Activated CD4-positive, CD25-positive, alpha-beta regulatory T cell treated with anti-CD3 and anti-CD28 coated beads, Interleukin-2, amount 50 U/mL, for 16 hours (primary cell): ENCODE results near the gene COL11A1.
"Not testable (repeated sequence)": the region's sequence is repeated elsewhere in the genome, so short reads cannot be mapped to it uniquely, and the experiment has no call there.

Source experiments
- DNase-seq: peaks from one replicate; pipeline ENCODE4 v3.0.0-alpha.2; 2020; ENCODE audit warnings: low read depth, low spot score

COL11A1 gene

DNA sequence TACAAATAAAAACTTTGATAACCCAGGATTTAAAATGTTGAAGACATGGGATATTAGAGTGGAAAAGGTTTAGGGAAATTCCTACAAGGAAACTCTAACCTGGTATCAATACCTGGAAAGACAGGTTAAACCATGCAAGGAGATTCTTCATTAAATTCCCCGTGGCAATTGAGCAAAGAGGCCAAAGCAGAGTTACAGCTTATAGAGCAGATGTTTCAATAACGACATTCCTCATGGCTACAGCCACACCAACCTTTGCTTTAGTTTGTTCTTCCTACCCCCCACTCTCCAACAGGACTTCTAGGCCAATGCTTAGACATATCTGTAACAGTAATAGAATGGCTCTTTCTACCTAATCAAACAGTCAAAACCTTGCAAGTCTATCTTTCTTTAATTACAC, 271.3 kb downstream of the COL11A1 start:
- DNase-seq = no peak

DNA sequence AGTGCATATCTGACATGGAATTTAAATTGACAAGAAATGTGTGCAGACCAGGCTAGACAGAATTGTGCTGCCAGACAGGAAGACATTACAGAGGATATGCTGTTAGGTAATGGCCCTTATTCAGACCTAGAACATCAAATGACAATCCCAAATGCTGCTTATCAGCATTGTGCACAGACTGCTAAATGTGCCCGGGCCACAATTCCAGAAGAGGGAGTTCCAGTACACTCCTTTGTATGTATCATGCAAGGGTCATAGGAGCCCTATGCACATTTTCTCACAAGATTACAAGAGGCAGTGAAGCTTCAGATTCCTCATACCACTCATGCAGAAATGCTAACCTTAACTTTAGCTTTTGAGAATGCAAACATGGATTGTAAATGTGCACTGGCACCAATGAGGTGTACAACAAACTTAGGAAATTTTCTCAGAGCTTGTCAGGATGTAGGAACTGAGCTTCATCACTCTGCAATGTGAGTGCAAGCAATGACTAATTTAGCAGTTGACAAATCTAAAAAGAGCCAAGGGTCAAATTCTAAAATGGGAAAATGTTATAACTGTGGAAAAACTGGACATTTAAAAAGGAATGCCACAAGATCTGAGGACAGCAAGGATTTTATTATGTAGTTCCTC, 273.5 kb downstream of the COL11A1 start:
- DNase-seq = no peak

DNA sequence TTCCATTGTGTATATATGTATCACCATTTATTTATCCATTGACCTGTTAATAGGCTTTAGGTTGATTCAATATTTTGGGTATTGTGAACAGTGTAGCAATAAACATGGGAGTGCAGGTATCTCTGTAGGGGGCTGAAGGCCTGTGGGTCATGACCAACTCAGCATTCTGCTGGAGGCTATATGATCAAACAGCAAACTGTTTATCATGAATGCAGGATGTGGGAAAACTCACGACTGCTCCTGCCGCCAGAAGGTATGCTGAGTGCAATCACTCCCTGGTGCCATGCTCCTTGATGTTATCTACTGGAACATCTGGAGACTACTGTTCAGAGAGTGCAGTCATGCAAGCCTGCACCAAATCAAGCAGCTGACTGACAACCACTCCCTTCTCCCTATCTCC, 275.2 kb downstream of the COL11A1 start:
- no peak for DNase-seq

DNA sequence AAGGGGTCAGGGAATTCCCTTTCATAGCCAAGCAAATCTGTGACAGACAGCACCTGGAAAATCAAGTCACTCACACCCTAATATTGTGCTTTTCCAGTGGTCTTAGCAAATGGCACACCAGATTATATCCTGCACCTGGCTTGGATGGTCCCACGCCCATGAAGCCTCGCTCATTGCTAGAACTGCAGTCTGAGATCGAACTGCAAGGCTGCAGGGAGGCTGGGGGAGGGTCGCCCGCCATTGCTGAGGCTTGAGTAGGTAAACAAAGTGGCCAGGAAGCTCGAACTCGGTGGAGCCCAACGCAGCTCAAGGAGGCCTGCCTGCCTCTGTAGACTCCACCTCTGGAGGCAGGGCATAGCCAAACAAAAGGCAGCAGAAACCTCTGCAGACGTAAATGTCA, 281.6 kb downstream of the COL11A1 start:
- not testable (repeated sequence) for DNase-seq
